GM10248 (cell line): ENCODE results near the gene PRLR.

Experiments
- CTCF ChIA-PET: fragments of 300-600 bp; sonication (Branson Sonifier 250); formaldehyde crosslinking; extraction: SDS; loops from one replicate; lab custom pipeline; 2021; ENCODE audit warnings: antibody characterized with exemption; lab: Yijun Ruan, JAX
- POLR2A ChIA-PET: fragments of 350-650 bp; sonication (Branson Sonifier 250); formaldehyde crosslinking; extraction: SDS; loops from one replicate; lab custom pipeline; 2020; ENCODE audit warnings: antibody characterized with exemption; lab: Yijun Ruan, JAX
- DNase-seq: peaks from one replicate; pipeline ENCODE4 v3.0.0; 2012; ENCODE audit errors: extremely low spot score
- TF ChIP-seq, protein P1 (sequence below): IDR thresholded peaks from 2 replicates; pipeline ENCODE4 v1.5.1; 2012; ENCODE audit warnings: mild to moderate bottlenecking, low read depth; ENCODE audit errors: extremely low read depth, missing control alignments, control extremely low read depth

PRLR gene

DNA sequence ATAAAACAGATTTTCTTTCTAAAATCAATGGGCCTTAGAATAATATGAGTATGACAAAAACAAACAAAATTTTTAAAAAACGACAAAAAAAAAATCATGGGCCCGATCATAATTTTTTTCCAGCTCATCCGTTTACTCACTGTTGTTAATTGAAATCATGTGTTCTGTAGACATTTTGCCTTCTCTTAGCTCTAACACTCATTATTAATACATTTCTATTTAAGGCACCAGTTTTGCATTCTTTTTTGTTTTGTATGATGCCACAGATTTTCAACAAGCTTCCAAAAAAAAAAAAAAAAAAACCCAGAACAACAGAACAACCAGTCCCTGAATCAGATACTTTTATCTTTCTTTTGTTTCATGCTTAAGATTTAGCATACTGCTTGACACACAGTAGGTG is 86.4 kb downstream of the PRLR start:
- POLR2A ChIA-PET = no interaction called here
- CTCF ChIA-PET = no interaction called here
- TF ChIP-seq, protein P1, sequence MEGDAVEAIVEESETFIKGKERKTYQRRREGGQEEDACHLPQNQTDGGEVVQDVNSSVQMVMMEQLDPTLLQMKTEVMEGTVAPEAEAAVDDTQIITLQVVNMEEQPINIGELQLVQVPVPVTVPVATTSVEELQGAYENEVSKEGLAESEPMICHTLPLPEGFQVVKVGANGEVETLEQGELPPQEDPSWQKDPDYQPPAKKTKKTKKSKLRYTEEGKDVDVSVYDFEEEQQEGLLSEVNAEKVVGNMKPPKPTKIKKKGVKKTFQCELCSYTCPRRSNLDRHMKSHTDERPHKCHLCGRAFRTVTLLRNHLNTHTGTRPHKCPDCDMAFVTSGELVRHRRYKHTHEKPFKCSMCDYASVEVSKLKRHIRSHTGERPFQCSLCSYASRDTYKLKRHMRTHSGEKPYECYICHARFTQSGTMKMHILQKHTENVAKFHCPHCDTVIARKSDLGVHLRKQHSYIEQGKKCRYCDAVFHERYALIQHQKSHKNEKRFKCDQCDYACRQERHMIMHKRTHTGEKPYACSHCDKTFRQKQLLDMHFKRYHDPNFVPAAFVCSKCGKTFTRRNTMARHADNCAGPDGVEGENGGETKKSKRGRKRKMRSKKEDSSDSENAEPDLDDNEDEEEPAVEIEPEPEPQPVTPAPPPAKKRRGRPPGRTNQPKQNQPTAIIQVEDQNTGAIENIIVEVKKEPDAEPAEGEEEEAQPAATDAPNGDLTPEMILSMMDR = no peak
- DNase-seq = no peak

DNA sequence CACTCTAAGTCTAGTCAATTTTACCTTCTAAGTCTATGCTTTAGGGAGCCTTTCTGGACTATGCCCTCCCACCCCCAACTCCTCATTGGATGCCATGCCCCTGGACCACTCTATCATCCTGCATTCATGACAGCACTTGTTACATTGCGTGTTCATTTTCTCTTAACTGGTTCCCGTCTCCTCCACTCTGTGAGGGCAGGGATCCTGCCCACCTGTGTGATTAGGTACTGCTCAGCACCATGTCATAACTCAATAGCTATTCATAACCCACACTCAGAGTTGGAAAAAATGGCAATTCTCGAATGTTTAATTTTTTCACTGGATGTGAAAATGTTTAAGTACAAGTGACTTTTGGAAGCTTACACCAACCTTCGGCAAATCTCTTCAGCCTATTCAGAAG is 88.5 kb downstream of the PRLR start:
- no peak for DNase-seq
- TF ChIP-seq, protein P1 = no peak
- CTCF ChIA-PET = no interaction called here
- POLR2A ChIA-PET = no interaction called here

DNA sequence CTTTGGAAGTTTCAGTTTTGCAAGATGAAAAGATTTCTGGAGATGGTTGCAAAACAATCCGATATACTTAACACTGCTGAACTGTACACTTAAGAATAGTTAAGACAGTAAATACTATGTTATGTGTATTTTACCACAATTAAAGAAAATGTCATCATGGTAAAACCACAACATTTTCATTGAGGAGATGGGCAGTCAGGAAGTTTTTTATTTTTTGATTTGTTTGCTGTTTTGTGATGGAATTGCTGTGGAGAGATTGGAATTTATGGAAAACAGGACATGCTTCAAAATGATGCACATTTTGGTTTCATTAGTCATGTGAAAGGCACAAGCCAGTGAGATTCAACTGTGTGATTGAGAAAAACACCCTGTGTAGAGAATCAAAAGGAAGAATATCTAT is 92.1 kb downstream of the PRLR start:
- DNase-seq = no peak
- ChIA-PET CTCF (no interaction called here), POLR2A (no interaction called here)
- TF ChIP-seq, protein P1 = no peak

GRCh38 chr5:35136386-35136785 is 93.9 kb downstream of the PRLR start:
- CTCF ChIA-PET = interaction anchor here (1.7 kb wide), 1 partner anchor 29 kb away, joined by 3 read pairs; no protein-coding TSS in a partner anchor
- POLR2A ChIA-PET = no interaction called here
- no peak for DNase-seq
- TF ChIP-seq, protein P1 = no peak

DNA sequence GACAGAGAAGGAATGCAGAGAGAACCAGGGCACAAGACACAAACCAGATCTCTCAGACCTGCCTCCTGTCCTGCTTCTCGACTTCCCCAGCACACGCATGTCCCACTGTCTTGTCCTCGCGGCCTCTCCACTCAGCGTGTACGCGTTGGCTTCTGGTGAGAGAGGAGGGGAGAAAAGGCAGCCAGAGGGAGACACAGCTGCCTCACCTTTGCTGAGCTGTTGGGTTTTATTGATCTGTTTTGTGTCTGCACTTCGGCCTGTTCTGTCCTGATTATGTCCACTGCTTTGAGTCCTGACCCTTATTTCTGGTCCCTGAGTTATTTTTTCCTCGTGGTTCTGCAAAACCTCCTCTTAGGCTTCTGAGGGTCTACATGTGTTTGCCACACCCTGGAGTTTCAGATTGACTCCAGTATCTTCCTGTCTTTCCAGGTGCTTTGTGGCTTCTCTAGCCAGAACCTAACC is 95.0 kb downstream of the PRLR start:
- TF ChIP-seq, protein P1 = no peak
- CTCF ChIA-PET = interaction anchor here (1.7 kb wide), 1 partner anchor 31 kb away, joined by 3 read pairs; no protein-coding TSS in a partner anchor
- POLR2A ChIA-PET = no interaction called here

GRCh38 chr5:35134278-35135030 is 95.8 kb downstream of the PRLR start:
- ChIA-PET CTCF (interaction anchor here (1.7 kb wide), 1 partner anchor 31 kb away, joined by 3 read pairs; no protein-coding TSS in a partner anchor), POLR2A (no interaction called here)
- TF ChIP-seq, protein P1 = no peak
- no peak for DNase-seq

More for the DNA sequence above, 95.0 kb downstream of the PRLR start:
- DNase-seq = no peak
